Hepatocyte (in vitro differentiated cells): ENCODE measurements around the gene GJB6. TPM values are rescaled to one million over a fixed set of nuclear protein-coding genes. Genes with fewer than 3 reads are reported as not detected.

Source experiments
- DNase-seq: peaks from one replicate; pipeline ENCODE4 v3.0.0-alpha.2; 2016; ENCODE audit warnings: low spot score
- H2AFZ ChIP-seq: fragments of 200-600 bp; sonication (generic); 2 replicates; pipeline ENCODE4 v1.6.0; 2016; ENCODE audit warnings: antibody characterized with exemption, mild to moderate bottlenecking
- H3K27ac ChIP-seq: fragments of 200-600 bp; sonication (generic); 2 replicates; pipeline ENCODE4 v1.5.1; 2016; ENCODE audit warnings: mild to moderate bottlenecking
- H3K27me3 ChIP-seq: fragments of 200-600 bp; sonication (generic); 2 replicates; pipeline ENCODE4 v1.6.1; 2016
- H3K36me3 ChIP-seq: fragments of 200-600 bp; sonication (generic); replicated peaks from 2 replicates; pipeline ENCODE4 v1.5.1; 2016; ENCODE audit warnings: low read depth; ENCODE audit not compliant: insufficient read depth
- H3K4me1 ChIP-seq: fragments of 200-600 bp; sonication (generic); 2 replicates; pipeline ENCODE4 v1.5.1; 2016; ENCODE audit warnings: mild to moderate bottlenecking, moderate library complexity; ENCODE audit not compliant: insufficient read depth
- H3K4me2 ChIP-seq: fragments of 200-600 bp; sonication (generic); 2 replicates; pipeline ENCODE4 v1.6.0; 2016
- H3K4me3 ChIP-seq: fragments of 200-600 bp; sonication (generic); 2 replicates; pipeline ENCODE4 v1.5.1; 2016; ENCODE audit warnings: mild to moderate bottlenecking
- H3K79me2 ChIP-seq: fragments of 200-600 bp; sonication (generic); 2 replicates; pipeline ENCODE4 v1.6.0; 2017; ENCODE audit warnings: mild to moderate bottlenecking
- H3K9me2 ChIP-seq: fragments of 200-600 bp; sonication (generic); replicated peaks from 2 replicates; pipeline ENCODE4 v1.6.0; 2017; ENCODE audit warnings: mild to moderate bottlenecking; ENCODE audit not compliant: insufficient read depth
- H3K9me3 ChIP-seq: fragments of 200-600 bp; sonication (generic); 2 replicates; pipeline ENCODE4 v1.5.1; 2016; ENCODE audit warnings: low read depth, mild to moderate bottlenecking
- H4K20me1 ChIP-seq: fragments of 200-600 bp; sonication (generic); 2 replicates; pipeline ENCODE4 v1.6.0; 2016; ENCODE audit warnings: mild to moderate bottlenecking; ENCODE audit not compliant: insufficient read depth, poor library complexity, severe bottlenecking
- EZH2 ChIP-seq: fragments of 200-600 bp; sonication (generic); IDR thresholded peaks from 2 replicates; pipeline ENCODE4 v1.6.1; 2016; ENCODE audit warnings: antibody characterized with exemption, mild to moderate bottlenecking, borderline replicate concordance
- EZH2phosphoT487 ChIP-seq: fragments of 200-600 bp; sonication (generic); IDR thresholded peaks from one replicate; pipeline ENCODE4 v1.6.1; 2018; ENCODE audit warnings: antibody characterized with exemption, mild to moderate bottlenecking, low read depth, moderate library complexity; ENCODE audit not compliant: unreplicated experiment, severe bottlenecking
- WGBS: methylation state at CpG from one replicate; pipeline ENCODE4 v1.1.6; 2016; ENCODE audit warnings: low lambda C conversion rate; ENCODE audit errors: missing lambda C conversion rate; 5-methylcytosine and 5-hydroxymethylcytosine counted together
- polyA plus RNA-seq: library from polyadenylated mRNA; unstranded; fragments of >200 nt; fragmentation: Nextera tagmentation; extraction: Ambion mirVana; gene quantifications from 2 replicates; pipeline ENCODE4 v1.2.1, GENCODE V29; 2016
- total RNA-seq: library from RNA; depleted of rRNA; stranded (reverse); fragments of >200 nt; gene quantifications from 2 replicates; pipeline ENCODE4 v1.2.3, GENCODE V29; 2014
- TF ChIP-seq, protein P1 (sequence below): fragments of 200-600 bp; sonication (generic); IDR thresholded peaks from 2 replicates; pipeline ENCODE4 v1.5.1; 2016; ENCODE audit warnings: antibody characterized with exemption, mild to moderate bottlenecking; ENCODE audit not compliant: poor library complexity

GJB6 gene
- total and polyA plus RNA-seq, 2 experiments from 2014 or later, result 1.2 to 2.2 TPM

DNA sequence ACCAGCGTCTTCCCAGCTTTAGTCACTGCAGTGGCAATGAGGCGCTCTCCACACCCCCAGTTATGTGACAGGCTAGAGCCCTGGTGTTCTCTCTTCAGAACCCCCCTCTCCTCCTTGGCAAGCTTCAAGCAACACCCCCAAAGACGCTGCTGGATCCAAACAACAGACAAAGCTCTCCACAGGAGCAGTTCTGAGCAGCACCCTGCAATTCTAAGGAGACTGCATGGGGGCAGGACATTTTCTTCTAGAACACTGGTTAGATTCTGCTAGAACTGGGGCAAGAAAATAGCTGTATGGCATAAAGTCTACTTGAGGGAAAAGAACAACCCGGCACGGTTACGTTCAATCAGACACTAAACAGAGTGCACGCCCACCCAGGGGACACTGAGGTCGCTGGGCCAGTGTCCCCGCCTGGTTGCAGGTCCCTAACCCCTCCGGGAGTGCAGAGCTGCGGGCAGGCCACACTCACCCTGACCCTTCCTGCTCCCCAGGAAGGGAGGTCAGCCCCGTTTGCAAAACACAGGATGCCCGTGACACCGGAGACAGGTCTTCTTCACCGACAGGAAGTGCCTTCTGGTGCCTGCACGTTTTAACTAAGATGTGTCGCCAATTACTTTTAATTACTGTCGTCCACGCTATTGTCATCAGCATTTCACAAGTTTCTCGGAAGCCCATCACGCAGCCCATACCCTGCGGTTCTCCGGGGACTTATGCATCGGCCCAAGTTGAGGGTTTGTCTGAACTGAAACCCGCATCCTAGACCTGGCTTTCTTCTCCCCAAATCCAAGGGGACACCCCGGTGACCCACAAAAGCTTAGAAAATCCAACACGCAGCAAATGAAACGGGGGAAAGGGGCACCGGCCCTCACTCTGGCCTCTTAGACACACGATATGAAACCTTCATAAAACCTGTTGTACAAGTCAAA is 943 bp downstream of the GJB6 start:
- peaks cover 46% of the 10 kb centered on the region for H3K27me3 ChIP-seq
- H2AFZ ChIP-seq, result peak overlapping the region; percentile 49
- H3K4me2 ChIP-seq, result peak overlapping the region; percentile 97
- peaks cover 10% of the 10 kb centered on the region for H3K4me1 ChIP-seq
- H3K36me3 ChIP-seq, result no peaks in the 10 kb centered on the region
- peak overlapping the region; percentile 19 for H3K4me3 ChIP-seq
- no peaks in the 10 kb centered on the region for H3K79me2 ChIP-seq
- no peaks in the 10 kb centered on the region for H4K20me1 ChIP-seq
- WGBS, result 19% methylated on average over 30 of the region's 30 CpGs
- no peak for DNase-seq
- H3K27ac ChIP-seq, result no peak overlapping the region
- TF ChIP-seq EZH2phosphoT487 (peak; percentile 46), EZH2 (no peak)
- TF ChIP-seq, protein P1, sequence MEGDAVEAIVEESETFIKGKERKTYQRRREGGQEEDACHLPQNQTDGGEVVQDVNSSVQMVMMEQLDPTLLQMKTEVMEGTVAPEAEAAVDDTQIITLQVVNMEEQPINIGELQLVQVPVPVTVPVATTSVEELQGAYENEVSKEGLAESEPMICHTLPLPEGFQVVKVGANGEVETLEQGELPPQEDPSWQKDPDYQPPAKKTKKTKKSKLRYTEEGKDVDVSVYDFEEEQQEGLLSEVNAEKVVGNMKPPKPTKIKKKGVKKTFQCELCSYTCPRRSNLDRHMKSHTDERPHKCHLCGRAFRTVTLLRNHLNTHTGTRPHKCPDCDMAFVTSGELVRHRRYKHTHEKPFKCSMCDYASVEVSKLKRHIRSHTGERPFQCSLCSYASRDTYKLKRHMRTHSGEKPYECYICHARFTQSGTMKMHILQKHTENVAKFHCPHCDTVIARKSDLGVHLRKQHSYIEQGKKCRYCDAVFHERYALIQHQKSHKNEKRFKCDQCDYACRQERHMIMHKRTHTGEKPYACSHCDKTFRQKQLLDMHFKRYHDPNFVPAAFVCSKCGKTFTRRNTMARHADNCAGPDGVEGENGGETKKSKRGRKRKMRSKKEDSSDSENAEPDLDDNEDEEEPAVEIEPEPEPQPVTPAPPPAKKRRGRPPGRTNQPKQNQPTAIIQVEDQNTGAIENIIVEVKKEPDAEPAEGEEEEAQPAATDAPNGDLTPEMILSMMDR, result no peak
- no peaks in the 10 kb centered on the region for H3K9me3 ChIP-seq
- H3K9me2 ChIP-seq, result no peaks in the 10 kb centered on the region

DNA sequence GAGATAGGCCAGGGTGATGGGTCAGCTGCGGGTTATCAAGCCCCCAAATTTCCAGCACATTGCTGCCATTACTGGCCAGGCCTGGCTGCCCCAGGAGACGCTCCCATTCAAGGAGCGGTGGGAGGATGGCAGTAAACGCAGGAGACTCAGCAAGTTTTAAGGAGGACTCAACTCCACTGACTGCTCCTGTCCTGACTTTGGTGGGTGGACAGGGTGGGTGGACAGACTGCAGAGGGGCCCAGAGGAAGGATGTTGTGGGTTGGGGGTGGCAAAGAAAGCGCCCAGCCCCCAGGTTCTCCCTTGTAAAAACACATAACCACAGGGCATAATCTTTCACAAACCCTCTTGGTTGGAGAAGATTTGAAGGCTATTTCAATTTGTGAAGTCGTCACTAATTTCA is 4.4 kb downstream of the GJB6 start:
- Histone ChIP-seq H3K27me3 (peaks cover 29% of the 10 kb centered on the region), H3K9me3 (no peaks in the 10 kb centered on the region), H2AFZ (no peak overlapping the region), H3K36me3 (no peaks in the 10 kb centered on the region), H3K79me2 (no peaks in the 10 kb centered on the region), H3K27ac (no peak overlapping the region), H3K4me2 (no peak overlapping the region), H3K4me1 (peaks cover 10% of the 10 kb centered on the region), H3K4me3 (no peak overlapping the region), H4K20me1 (no peaks in the 10 kb centered on the region), H3K9me2 (no peaks in the 10 kb centered on the region)
- WGBS, result 70% methylated on average over 6 of the region's 6 CpGs
- TF ChIP-seq, protein P1, result no peak
- TF ChIP-seq EZH2phosphoT487, result no peak
- TF ChIP-seq EZH2, result no peak
- no peak for DNase-seq

DNA sequence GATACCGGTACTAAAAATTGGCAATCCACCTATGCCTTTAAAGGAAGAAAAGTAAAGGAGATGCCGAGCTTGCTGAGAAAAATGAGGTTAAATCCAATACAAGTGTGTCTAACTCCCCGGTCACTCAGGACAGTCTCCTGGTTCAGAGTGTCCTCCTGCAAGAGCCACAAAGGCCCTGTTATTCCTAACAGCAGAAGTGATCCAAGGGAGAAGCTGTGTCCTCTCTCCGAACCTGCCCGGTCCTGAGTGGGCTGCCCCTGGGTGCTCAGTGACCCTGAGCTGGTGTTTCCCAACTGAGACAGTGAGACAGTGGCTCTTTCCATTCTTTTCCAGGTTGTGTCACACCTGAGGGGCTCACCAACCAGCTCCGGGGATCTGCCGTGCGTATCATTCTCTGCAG is 4.8 kb downstream of the GJB6 start:
- Histone ChIP-seq H3K4me2 (no peak overlapping the region), H3K9me3 (no peaks in the 10 kb centered on the region), H3K9me2 (no peaks in the 10 kb centered on the region), H3K36me3 (no peaks in the 10 kb centered on the region), H3K4me1 (peaks cover 9% of the 10 kb centered on the region), H3K79me2 (no peaks in the 10 kb centered on the region), H3K4me3 (no peak overlapping the region), H3K27me3 (peaks cover 25% of the 10 kb centered on the region), H2AFZ (no peak overlapping the region), H3K27ac (no peak overlapping the region), H4K20me1 (no peaks in the 10 kb centered on the region)
- TF ChIP-seq, protein P1, result no peak
- TF ChIP-seq EZH2phosphoT487, result no peak
- no peak for DNase-seq
- 97% methylated on average over 8 of the region's 8 CpGs for WGBS
